ENCODE measurements around the gene MGAT1.

DNA sequence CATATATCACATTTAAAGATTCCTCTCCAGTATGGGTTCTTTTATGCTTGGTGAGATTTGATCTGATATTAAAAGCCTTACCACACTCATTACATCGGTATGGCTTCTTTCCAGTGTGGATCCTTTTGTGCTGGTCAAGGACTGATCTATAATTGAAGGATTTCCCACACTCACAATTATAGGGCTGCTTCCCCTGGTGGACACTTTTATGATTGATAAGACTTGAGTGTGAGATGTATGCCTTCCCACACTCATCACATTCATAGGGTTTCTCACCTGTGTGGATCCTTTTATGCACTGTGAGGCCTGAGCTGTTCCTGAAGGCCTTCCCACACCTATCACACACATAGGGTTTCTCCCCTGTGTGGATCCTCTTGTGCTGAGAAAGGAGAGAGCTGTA is 46.3 kb upstream of the MGAT1 start:
- TF ChIP-seq, protein P1, sequence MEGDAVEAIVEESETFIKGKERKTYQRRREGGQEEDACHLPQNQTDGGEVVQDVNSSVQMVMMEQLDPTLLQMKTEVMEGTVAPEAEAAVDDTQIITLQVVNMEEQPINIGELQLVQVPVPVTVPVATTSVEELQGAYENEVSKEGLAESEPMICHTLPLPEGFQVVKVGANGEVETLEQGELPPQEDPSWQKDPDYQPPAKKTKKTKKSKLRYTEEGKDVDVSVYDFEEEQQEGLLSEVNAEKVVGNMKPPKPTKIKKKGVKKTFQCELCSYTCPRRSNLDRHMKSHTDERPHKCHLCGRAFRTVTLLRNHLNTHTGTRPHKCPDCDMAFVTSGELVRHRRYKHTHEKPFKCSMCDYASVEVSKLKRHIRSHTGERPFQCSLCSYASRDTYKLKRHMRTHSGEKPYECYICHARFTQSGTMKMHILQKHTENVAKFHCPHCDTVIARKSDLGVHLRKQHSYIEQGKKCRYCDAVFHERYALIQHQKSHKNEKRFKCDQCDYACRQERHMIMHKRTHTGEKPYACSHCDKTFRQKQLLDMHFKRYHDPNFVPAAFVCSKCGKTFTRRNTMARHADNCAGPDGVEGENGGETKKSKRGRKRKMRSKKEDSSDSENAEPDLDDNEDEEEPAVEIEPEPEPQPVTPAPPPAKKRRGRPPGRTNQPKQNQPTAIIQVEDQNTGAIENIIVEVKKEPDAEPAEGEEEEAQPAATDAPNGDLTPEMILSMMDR (IDR thresholded peaks at IDR 0.05; ENCODE audit: low read depth, low read length), result no peak
- no peak for TF ChIP-seq EZH2phosphoT487 (IDR thresholded peaks at IDR 0.05; ENCODE audit: low read depth)

Data from OCI-LY3 (cell line).